Measurements from ENCODE around the gene BCL2L14. TPM values are rescaled to one million over a fixed set of nuclear protein-coding genes. Genes with fewer than 3 reads are reported as not detected.

The BCL2L14 gene
- total RNA-seq, 2 donors from 2014 or later: not detected

- no peaks in the 10 kb centered on the region for H3K36me3 ChIP-seq
- H3K4me1 ChIP-seq: no peaks in the 10 kb centered on the region
- DNase-seq (ENCODE audit: low spot score): no peak
Measured at GRCh38 chr12:12068751-12069150, 2.0 kb upstream of the BCL2L14 start.

GRCh38 chr12:12069821-12070548 lies 754 bp upstream of the BCL2L14 start:
- Histone ChIP-seq H3K27ac (no peak overlapping the region), H3K36me3 (no peaks in the 10 kb centered on the region), H3K4me1 (no peaks in the 10 kb centered on the region), H3K27me3 (no peaks in the 10 kb centered on the region), H3K9me3 (no peaks in the 10 kb centered on the region), H3K4me3 (no peak overlapping the region)
- no peak for DNase-seq (ENCODE audit: low spot score)
- no peak for TF ChIP-seq CTCF (IDR thresholded peaks at IDR 0.05)

More at GRCh38 chr12:12068751-12069150, 2.0 kb upstream of the BCL2L14 start:
- Histone ChIP-seq H3K4me3 (no peak overlapping the region), H3K27me3 (no peaks in the 10 kb centered on the region), H3K9me3 (no peaks in the 10 kb centered on the region), H3K27ac (no peak overlapping the region)
- TF ChIP-seq CTCF (IDR thresholded peaks at IDR 0.05): no peak

- no peak for DNase-seq (ENCODE audit: low spot score)
- no peak for TF ChIP-seq CTCF (IDR thresholded peaks at IDR 0.05)
- H3K36me3 ChIP-seq: no peaks in the 10 kb centered on the region
- no peaks in the 10 kb centered on the region for H3K27me3 ChIP-seq
- H3K27ac ChIP-seq: no peak overlapping the region
- no peak overlapping the region for H3K4me3 ChIP-seq
- H3K4me1 ChIP-seq: no peaks in the 10 kb centered on the region
- no peaks in the 10 kb centered on the region for H3K9me3 ChIP-seq
Measured at GRCh38 chr12:12072064-12072760, 1.5 kb downstream of the BCL2L14 start.

- H3K27me3 ChIP-seq: no peaks in the 10 kb centered on the region
- peaks cover 0 to 9% of the 10 kb centered on the region in 2 donors for H3K4me1 ChIP-seq
- no peaks in the 10 kb centered on the region for H3K36me3 ChIP-seq
- H3K9me3 ChIP-seq: no peaks in the 10 kb centered on the region
- H3K4me3 ChIP-seq: no peak overlapping the region
- no peak overlapping the region for H3K27ac ChIP-seq
- DNase-seq (ENCODE audit: low spot score): no peak
- no peak for TF ChIP-seq CTCF (IDR thresholded peaks at IDR 0.05)
Measured at GRCh38 chr12:12079291-12079690, 8.6 kb downstream of the BCL2L14 start.

- Histone ChIP-seq H3K9me3 (no peaks in the 10 kb centered on the region), H3K4me3 (no peak overlapping the region), H3K36me3 (no peaks in the 10 kb centered on the region), H3K4me1 (peaks cover 0 to 9% of the 10 kb centered on the region in 2 donors), H3K27ac (peak overlapping the region; percentile 24 to 37), H3K27me3 (no peaks in the 10 kb centered on the region)
- DNase-seq (ENCODE audit: low spot score): no peak
- peak; percentile 26 to 57 for TF ChIP-seq CTCF (IDR thresholded peaks at IDR 0.05)
Measured at GRCh38 chr12:12081836-12082497, 11.2 kb downstream of the BCL2L14 start.
